Activated naive CD4-positive, alpha-beta T cell treated with anti-CD3 and anti-CD28 coated beads, Interleukin-2, amount 50 U/mL, for 72 hours (primary cell): ENCODE data around the gene PGC. TPM values are rescaled to one million over a fixed set of nuclear protein-coding genes. Genes with fewer than 3 reads are reported as not detected.

ENCODE experiments used
- ATAC-seq, 2 donors: fragments of 150-1000 bp; cut with Tn5 transposase; 2 replicates each; pipeline ENCODE4 v1.10.0; 2021; ENCODE audit warnings: mild to moderate bottlenecking in 2 of 2, moderate library complexity in 2 of 2
- DNase-seq, 2 donors: peaks; one replicate each; pipeline ENCODE4 v3.0.0; 2021 to 2022; ENCODE audit warnings: low spot score in 2 of 2
- H3K27ac Mint-ChIP-seq, 2 donors: one replicate each; pipeline ENCODE4 v1.8.0; 2022; ENCODE audit warnings: mild to moderate bottlenecking in 2 of 2, mixed read lengths in 2 of 2
- H3K36me3 Mint-ChIP-seq, 2 donors: one replicate each; pipeline ENCODE4 v1.8.0; 2022; ENCODE audit warnings: mixed read lengths in 2 of 2
- H3K9me3 Mint-ChIP-seq, 2 donors: one replicate each; pipeline ENCODE4 v1.8.0; 2022; ENCODE audit warnings: mixed read lengths in 2 of 2
- total RNA-seq, 2 donors: library from RNA; stranded (reverse); gene quantifications; one replicate each; pipeline ENCODE4 v1.2.3, GENCODE V29; 2022

Gene PGC
- total RNA-seq, 2 donors from 2014 or later = not detected

DNA sequence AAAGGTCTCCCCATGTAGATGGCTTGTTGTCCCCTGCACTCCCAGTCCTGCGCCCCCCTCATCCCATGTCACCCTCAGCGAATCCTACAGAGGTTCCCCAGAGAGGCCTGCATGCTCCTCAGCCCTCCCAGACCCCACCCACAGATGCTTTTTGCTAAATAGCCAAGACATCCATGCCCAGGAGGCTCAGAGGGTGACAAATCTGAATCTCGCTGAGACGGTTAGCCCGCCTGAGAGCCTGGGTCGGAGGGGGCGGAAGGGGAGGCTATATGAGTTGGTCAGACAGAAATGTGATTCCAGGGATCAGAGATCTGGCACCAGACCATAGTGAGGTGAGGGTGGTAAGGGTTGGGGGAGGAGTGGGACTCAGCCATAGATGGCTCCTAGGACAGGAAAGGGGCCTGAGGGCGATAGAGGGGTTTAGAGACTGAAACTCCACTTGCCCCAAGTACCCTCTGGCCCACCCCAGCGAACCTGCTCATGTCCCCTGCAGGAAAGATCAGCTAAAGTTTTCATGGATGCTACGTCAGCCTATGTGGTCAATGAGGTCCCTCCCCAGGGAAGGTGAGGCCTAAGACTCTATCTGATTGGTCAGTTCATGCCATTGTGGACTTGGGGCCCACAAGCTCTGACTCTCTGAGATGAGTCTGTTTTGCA is 45.0 kb downstream of the PGC start:
- Mint-ChIP-seq H3K27ac (no peak overlapping the region), H3K9me3 (no peaks in the 10 kb centered on the region), H3K36me3 (no peaks in the 10 kb centered on the region)
- no peak for DNase-seq
- ATAC-seq = no peak

DNA sequence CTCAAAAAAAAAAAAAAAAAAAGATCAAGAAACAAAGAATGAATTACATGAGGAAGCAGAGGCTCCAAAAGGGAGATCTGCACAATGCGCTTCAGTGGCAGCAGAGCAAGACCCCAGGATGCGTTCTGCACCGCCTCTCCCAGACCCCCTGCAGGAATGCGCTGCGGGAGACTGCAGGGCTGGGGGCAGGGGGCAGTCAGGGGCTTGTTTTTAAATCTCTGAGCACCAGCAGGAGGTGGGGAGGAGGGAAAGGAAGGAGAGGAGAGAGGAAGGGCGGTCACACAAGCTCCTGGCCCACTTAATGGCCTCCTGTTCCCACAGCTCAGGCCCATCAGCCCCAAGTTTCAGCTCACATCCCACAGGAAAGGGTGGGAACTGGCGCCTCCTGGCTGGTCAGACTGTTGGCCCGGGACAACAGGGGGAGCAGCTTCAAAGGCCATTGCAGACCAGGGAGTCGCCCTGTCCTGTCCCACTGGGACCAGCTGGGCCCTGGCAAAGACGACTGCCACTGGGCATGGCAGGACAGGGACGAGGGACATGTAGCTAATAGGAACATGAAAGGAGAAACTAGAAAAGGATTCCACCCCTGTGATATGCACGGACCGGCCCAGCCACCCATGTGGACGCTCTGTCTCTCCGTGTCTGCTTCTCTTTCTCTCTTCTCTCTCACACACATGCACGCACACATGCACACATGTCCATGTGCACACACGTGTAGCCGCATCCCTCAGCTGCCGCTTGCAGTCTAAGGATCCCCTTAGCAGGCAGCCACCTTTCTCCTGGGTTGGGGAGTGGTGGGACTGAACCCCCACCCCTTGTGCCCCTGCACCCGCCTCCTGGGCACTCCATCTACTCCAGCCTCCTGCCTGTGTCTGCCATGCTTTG is 46.5 kb downstream of the PGC start:
- Mint-ChIP-seq H3K36me3 (no peaks in the 10 kb centered on the region), H3K27ac (no peak overlapping the region), H3K9me3 (no peaks in the 10 kb centered on the region)
- no peak for DNase-seq
- ATAC-seq = no peak

DNA sequence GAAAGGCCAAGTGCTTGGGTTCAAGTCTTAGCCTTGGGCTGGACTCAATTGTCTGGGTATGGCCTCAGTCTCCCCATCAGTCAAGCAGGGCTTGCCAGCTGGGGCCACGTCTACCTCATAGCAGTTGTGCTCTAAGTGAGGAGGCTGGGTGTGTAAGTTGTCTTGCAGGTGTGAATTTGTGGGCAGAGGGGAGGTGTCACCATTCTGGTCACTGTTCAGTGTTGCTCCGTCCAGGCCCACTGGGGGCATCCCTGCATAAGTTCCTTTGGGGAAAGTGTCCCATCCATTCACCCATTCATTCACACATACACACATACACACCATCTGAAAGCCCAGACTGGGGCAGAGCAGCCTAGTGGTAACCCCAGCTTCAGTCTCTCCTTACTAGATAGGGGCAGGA is 48.1 kb downstream of the PGC start:
- no peaks in the 10 kb centered on the region for H3K9me3 Mint-ChIP-seq
- H3K36me3 Mint-ChIP-seq = no peaks in the 10 kb centered on the region
- no peak for ATAC-seq
- H3K27ac Mint-ChIP-seq = no peak overlapping the region
- DNase-seq = no peak

DNA sequence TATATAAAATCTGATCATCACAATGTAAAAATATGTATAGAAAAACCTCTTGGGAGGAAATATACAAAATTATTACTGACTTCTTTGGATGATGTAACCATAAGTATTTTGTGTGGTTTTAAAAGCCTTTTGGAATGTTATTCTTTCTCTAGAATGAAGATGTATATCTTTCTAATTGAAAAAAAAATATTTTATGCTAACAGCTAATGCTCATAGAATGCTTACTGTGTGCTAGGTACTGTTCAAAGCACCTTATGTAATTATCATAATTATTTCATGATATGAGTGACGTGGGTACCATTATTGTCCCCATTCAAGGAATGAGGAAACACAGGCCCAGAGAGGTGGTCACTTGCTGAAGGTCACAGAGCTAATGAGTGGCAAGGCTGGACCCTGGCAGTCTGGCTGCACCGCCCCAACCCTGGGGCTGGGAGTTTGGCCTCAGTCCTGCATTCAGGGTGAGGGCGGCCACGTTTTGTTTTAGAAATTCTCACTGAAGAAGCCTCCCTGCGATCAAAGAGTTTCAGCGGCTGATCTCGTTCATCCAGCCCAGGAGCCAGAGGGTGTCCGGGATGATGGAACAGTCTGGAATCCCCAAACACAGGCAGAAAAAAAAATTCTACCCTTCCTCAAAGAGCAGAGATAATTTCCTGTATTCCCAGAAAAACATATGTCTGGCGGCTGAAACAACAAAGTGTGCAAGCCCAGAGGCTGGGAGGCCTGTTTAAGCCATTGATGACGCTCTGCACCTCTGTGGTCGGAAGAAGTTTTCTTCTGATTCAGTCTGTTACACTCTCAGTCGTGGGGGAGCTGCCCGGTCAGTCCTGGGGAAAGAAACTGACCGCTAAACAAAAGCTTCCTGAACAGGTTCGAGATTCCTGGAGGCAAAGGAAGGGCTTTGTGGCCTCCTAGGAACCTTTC is 49.1 kb downstream of the PGC start:
- DNase-seq (no peak), ATAC-seq (no peak)
- Mint-ChIP-seq H3K27ac (peak overlapping the region in 1 of 2 donors; percentile 23), H3K36me3 (no peaks in the 10 kb centered on the region), H3K9me3 (no peaks in the 10 kb centered on the region)

DNA sequence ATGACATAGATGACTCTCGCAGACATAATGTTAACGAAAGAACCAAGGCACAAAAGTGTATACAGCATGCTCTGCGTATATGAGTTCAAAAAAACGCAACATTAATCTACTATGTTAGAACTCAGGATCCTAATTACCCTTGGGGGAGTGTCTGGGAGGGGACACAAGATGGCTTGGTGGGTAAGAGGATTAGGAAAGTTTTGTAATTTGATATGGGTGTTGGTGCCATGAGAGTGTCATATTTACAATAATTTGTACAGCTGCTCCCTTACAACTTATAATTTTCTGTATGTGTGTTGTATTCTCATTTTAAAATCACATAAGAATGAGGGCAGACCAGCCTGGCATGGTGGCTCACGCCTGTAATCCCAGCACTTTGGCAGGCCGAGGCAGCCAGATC is 50.4 kb downstream of the PGC start:
- H3K9me3 Mint-ChIP-seq = no peaks in the 10 kb centered on the region
- ATAC-seq (no peak), DNase-seq (no peak)
- no peaks in the 10 kb centered on the region for H3K36me3 Mint-ChIP-seq
- H3K27ac Mint-ChIP-seq = no peak overlapping the region

DNA sequence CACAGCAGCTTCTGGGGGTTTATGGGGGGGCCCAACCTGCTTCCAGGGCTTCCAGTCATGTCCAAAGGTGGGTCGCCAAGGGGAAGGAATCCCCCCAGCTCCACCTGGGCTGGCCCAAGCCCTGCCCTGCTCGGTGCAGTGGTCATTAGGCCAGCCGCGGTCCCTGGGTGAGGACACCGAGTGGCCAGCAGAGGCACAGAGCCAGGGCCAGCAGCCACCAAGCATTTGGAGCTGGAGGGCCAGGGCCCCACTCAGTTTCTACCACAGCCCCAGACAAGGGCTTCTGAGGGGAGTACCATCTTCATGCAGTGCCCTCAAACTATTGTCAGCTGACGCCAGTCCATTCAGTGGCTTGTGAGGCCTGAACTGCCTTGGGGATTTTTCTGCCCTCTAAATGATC is 51.4 kb downstream of the PGC start:
- Mint-ChIP-seq H3K36me3 (no peaks in the 10 kb centered on the region), H3K27ac (no peak overlapping the region), H3K9me3 (no peaks in the 10 kb centered on the region)
- DNase-seq (no peak), ATAC-seq (no peak)

DNA sequence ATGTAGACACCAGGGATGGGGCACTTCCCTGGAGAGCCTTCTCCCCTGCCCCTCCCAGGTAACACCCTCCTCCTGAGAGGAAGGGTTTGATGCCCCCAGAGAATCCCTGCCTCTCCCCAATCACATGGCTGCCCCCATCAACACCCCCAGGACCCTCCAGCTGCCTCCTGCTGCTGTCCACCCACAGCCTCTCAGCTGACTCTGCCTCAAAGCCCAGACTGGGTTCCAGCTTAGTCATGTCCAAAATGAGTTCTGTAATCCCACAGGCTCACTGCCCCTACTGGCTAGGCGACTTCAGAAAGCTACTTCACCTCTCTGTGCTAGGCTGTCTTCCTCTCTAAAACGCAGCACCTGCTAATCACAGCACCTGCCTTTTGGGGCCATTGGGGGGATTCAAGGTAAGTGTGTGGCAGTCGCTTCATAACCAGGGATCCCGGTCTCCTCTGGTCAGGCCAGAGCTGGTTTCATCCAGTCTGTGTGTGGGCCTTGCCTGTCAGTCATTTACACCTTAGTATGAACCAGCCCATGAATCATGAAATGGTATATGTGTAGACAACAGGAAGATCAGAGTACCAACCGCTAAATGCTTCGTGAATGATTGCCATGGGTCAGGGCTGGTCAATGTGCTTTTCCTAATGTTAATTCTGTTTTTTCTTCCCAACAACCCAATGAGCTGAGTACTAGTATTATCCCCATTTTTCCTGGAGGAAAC is 52.2 kb downstream of the PGC start:
- Mint-ChIP-seq H3K9me3 (no peaks in the 10 kb centered on the region), H3K27ac (peak overlapping the region in 1 of 2 donors; percentile 62), H3K36me3 (no peaks in the 10 kb centered on the region)
- ATAC-seq = no peak
- no peak for DNase-seq

DNA sequence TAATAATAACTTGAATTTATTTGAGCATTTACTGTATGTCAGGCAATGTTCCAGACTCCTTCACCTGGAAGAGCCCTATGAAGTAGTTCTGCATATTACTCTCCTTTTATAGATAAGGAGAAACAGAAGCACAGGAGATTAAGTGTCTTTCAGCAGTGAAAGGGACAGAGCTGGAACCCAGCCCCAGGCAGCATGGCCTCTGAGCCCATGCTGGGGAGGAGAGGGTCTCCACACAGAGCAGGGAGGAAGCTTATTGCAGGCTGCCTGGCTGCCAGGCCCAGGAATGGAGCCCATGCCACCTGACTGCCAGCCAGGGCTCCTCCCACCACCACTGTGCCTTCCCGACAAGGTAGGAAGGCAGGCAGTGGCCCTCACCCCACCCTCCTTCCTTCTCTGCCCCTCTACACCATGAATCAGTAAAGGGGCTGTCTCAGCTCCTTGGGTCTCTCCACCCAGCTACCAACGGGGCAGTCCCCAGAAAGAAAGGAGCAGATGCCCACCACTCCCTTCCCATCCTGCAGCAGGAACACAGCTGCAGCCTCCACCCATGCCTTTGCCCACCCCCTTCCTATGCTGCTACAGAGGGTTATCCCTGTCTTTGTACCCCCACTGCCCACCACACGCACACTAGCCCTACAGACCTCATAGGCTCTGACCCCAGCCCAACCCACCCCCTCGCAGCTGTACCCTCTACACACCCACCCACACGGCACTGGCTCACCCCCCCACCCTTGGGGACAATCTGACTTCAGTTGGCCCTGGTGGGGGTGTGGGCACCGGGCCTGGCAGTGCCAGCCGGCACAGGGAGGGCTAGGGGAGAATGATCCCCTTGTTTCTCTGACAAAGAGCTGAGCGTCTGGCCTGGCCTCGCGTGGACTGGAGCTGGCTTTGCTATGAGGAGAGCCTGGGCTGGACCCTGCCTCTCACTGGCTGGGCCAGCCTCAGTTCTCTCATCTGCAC is 53.6 kb downstream of the PGC start:
- H3K36me3 Mint-ChIP-seq = no peaks in the 10 kb centered on the region
- H3K27ac Mint-ChIP-seq = peak overlapping the region in 1 of 2 donors; percentile 77
- DNase-seq = no peak
- no peaks in the 10 kb centered on the region for H3K9me3 Mint-ChIP-seq
- no peak for ATAC-seq

DNA sequence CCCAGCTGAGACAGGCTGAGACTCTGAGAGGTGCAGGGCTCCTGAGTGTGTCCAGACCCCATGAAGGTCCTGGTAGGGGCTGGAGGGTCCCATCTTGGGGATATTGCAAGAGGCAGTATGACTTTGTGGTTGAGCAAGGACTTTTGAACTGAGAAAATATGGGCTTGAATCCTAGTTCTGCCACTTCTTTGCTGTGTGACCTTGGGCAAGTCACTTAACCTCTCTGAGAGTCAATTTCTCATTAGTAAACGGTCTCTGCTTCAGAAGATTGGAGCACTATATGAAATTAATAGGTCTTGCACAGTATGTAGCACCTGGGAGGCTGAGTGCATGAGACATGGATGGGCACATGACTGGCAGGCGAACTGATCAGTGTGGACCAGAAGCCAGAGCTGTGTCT is 54.5 kb downstream of the PGC start:
- DNase-seq = no peak
- no peaks in the 10 kb centered on the region for H3K9me3 Mint-ChIP-seq
- H3K27ac Mint-ChIP-seq = no peak overlapping the region
- ATAC-seq = no peak
- H3K36me3 Mint-ChIP-seq = no peaks in the 10 kb centered on the region

DNA sequence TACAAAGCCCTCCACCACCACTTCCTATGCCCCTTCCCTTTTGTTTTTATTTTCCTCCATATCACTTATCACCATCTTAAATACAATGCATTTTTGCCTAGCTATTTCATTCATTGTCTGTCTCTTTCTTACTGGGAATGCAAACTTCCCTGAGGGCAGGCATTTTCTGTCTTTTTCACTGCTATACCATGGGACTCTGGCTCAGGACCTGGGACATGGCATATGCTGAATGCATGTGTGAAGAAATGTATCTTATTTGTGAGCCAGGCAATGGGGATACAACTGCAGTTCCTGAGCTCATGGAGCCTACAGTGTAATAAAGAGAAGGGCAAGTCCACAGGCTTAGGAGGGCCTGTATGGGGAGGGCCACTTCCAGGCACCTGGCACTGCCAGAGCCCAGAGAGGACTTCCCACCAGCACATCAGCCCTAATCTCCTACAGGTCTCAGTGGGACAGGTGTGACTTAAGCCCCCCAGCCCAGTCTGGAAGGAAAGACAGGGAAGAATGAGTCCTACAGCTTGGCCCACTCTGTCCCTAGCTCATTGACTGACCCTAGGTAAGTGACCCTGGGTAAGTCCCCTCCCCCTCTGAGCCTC is 55.0 kb downstream of the PGC start:
- DNase-seq (no peak), ATAC-seq (no peak)
- H3K27ac Mint-ChIP-seq = no peak overlapping the region
- H3K36me3 Mint-ChIP-seq = no peaks in the 10 kb centered on the region
- no peaks in the 10 kb centered on the region for H3K9me3 Mint-ChIP-seq

DNA sequence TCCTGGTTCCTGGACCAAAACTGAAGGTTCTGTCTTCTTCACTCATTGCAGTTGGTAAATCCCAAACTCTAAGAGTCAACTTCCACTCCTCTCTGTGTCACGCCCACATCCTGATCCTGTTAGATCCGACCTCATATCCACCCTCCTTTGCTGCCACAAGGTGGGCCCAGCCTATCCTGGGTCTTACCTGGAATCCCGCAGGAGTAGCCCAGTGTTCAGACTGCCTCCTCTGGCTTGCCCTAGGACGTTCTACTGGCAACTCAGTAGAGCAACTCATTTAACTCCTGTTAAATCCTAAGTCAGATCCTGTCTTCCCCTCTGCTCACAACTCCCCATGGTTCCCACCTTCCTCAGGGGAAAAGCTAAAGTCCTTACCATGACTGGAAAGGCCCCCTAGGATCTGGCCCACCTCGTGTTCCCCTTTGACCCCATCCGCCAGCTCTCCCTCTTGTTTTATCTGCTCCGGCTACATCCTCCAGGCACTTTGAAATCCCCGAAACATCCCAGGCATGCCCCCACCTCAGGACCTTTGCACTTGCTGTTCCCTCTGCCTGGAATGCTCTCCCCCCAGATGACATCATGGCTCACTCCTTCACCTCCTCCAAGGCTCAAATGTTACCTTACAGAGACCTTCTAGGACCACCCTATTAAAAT is 55.6 kb downstream of the PGC start:
- H3K9me3 Mint-ChIP-seq = no peaks in the 10 kb centered on the region
- no peak overlapping the region for H3K27ac Mint-ChIP-seq
- DNase-seq (no peak), ATAC-seq (no peak)
- H3K36me3 Mint-ChIP-seq = no peaks in the 10 kb centered on the region

DNA sequence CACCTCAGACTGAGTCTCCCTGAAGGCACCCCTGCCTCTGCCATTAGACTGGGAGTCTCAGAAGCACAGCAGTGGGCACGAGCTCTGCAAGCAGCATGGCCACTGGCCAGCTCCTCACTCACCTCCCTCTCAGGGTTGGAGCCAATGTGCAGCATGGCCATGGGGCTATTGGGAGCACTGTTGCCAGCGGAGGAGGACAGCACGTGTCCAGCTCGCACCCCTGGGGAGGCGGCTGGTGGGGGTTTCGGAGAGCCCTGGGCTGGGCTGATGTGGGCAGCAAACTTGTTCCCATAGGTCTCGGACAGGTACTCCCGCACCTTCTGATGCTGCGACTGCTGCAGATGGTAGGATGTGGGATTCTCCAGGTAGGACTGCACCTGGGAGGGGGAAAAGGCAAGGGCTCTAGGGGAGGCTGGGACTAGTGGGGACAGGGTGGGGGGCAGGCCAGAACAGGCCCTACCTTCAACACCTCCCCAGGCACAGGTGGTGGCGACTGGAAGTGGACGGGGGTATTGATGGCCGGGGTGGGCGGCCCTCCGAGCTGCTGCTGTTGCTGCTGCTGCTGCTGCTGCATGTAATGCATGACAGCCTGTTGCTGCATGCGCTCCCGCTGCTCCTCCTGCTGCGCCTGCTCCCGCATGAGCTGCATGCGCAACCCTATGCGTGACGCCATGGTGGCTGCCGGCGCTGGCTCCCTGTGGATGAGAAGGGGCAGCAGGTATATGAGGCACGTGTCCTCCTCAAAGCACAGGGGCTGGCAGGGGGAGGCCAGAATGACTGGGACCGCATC is 56.5 kb downstream of the PGC start:
- ATAC-seq = no peak
- no peaks in the 10 kb centered on the region for H3K36me3 Mint-ChIP-seq
- H3K27ac Mint-ChIP-seq = no peak overlapping the region
- no peak for DNase-seq
- H3K9me3 Mint-ChIP-seq = no peaks in the 10 kb centered on the region

DNA sequence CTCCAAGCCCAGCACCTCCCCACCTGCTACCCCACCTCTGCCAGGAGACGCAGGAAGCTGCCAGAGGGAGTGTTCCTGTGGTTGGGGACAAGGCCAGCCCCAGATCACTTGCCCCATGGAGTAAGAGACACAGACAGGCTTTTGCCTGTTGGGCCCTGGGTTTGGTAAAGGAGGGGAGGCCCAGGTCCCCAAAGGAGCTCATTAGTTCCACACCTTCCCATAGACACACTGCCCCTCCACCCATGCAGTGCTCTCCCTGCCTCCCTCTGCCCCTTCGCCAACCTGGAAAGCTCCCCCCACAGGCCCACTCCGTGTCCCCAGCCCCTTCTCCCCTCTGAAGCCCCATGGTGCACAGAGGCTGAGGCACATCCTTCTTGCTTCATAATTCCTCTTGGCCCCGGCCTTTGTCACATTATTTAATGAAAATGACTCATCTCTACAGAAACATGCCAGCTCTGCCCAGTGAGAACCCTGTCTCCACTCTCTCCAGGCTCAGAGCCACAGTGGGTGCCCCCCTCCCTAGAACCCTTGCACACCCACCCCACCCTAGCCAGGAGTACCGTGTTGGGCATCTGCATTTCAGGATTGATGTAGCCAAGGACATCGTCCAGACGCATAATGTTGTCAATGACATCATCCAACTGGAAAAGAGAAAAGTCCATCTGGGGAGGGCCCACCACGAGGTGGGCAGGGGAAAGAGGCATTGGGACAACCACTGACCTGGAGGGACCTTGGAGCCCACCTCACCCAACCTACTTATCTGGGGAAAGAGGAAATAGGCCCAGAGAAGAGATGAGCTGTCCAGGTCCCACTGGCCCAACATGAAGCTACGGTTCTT is 57.8 kb downstream of the PGC start:
- Mint-ChIP-seq H3K27ac (peak overlapping the region in 1 of 2 donors; percentile 52), H3K9me3 (no peaks in the 10 kb centered on the region), H3K36me3 (no peaks in the 10 kb centered on the region)
- no peak for DNase-seq
- ATAC-seq = no peak
